Measurements from ENCODE around the gene ABCD1.

DNA sequence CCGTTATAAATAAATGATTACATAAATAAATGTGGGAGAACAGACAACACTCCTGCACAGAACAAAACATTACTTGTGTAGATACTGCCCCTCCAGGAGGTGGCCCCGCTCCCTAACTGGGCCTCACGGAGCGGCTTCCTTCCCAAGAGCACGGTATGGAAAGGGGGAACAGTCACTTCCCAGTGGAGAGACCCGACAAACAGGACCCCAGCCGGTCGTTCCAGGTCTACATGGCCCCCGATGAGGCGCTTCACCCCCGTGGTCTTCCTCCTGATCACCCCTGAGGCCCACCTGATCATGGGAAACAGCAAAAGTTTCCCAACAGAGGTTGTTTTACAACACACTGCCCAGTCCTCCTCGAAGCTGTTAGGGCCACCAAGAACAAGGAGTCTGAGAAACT is 43.5 kb upstream of the ABCD1 start:
- TF ChIP-seq, protein P1, sequence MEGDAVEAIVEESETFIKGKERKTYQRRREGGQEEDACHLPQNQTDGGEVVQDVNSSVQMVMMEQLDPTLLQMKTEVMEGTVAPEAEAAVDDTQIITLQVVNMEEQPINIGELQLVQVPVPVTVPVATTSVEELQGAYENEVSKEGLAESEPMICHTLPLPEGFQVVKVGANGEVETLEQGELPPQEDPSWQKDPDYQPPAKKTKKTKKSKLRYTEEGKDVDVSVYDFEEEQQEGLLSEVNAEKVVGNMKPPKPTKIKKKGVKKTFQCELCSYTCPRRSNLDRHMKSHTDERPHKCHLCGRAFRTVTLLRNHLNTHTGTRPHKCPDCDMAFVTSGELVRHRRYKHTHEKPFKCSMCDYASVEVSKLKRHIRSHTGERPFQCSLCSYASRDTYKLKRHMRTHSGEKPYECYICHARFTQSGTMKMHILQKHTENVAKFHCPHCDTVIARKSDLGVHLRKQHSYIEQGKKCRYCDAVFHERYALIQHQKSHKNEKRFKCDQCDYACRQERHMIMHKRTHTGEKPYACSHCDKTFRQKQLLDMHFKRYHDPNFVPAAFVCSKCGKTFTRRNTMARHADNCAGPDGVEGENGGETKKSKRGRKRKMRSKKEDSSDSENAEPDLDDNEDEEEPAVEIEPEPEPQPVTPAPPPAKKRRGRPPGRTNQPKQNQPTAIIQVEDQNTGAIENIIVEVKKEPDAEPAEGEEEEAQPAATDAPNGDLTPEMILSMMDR (conservative IDR thresholded peaks at IDR 0.05), result no peak
- no peak for TF ChIP-seq ZFX (IDR thresholded peaks at IDR 0.05)
